Esophagus muscularis mucosa (tissue), 4 donors: Measurements from ENCODE around the gene SAMD10. TPM values are rescaled to one million over a fixed set of nuclear protein-coding genes. Genes with fewer than 3 reads are reported as not detected.

Source experiments
- DNase-seq: peaks from one replicate; pipeline ENCODE4 v3.0.0-alpha.2; 2017; ENCODE audit errors: extremely low spot score
- H3K27ac ChIP-seq, 4 donors: fragments of 200-600 bp; sonication (generic); replicated peaks in 1 of 4; 1 replicate in 3 of 4; 2 replicates in 1 of 4; pipeline ENCODE4 v1.5.1; 2016 to 2019; ENCODE audit warnings: mild to moderate bottlenecking in 1 of 4
- H3K27me3 ChIP-seq, 4 donors: fragments of 200-600 bp; sonication (generic); one replicate each; pipeline versions ENCODE4 v1.5.1 to v1.6.0; 2016 to 2019
- H3K36me3 ChIP-seq, 4 donors: fragments of 200-600 bp; sonication (generic); one replicate each; pipeline ENCODE4 v1.5.1; 2016 to 2019
- H3K4me1 ChIP-seq, 4 donors: fragments of 200-600 bp; sonication (generic); one replicate each; pipeline ENCODE4 v1.5.1; 2016 to 2019
- H3K4me3 ChIP-seq, 4 donors: fragments of 200-600 bp; sonication (generic); 1 replicate in 2 of 4; 2 replicates in 2 of 4; pipeline ENCODE4 v1.5.1; 2016 to 2019; ENCODE audit warnings: mild to moderate bottlenecking in 4 of 4, moderate library complexity in 1 of 4
- H3K9me3 ChIP-seq, 4 donors: fragments of 200-600 bp; sonication (generic); 1 replicate in 3 of 4; 2 replicates in 1 of 4; pipeline ENCODE4 v1.5.1; 2016 to 2019
- CTCF ChIP-seq, 3 experiments: fragments of 200-600 bp in 2 of 3; fragments of 450-650 bp in 1 of 3; sonication (generic) in 2 of 3; IDR thresholded peaks; one replicate each; pipeline ENCODE4 v1.5.1; 2017 to 2019; ENCODE audit warnings: antibody characterized with exemption in 3 of 3, mild to moderate bottlenecking in 2 of 3, moderate library complexity in 1 of 3
- EP300 ChIP-seq: sonication (generic); formaldehyde crosslinking; IDR thresholded peaks from one replicate; pipeline ENCODE4 v1.6.1; 2017; ENCODE audit warnings: antibody characterized with exemption
- POLR2A ChIP-seq: fragments of 450-650 bp; IDR thresholded peaks from one replicate; pipeline ENCODE4 v1.6.1; 2017; ENCODE audit warnings: antibody characterized with exemption, moderate library complexity, mild to moderate bottlenecking, low read depth
- POLR2AphosphoS5 ChIP-seq, 2 donors: sonication (generic); formaldehyde crosslinking; IDR thresholded peaks; one replicate each; pipeline ENCODE4 v1.6.1; 2017; ENCODE audit warnings: antibody characterized with exemption in 2 of 2
- WGBS: methylation state at CpG from one replicate; pipeline ENCODE4 v1.1.5; 2018; 5-methylcytosine and 5-hydroxymethylcytosine counted together
- intact Hi-C: fragments of 100-400 bp; cut with DNase I; formaldehyde crosslinking; loops from one replicate; pipeline ENCODE4 v1.15.1; 2023
- total RNA-seq, 4 donors: library from RNA; depleted of rRNA; stranded (reverse); fragments of >200 nt; gene quantifications; one replicate each; pipeline versions ENCODE4 v1.1.0 to v1.2.1, GENCODE V29; 2016

Gene SAMD10
- total RNA-seq, 4 donors from 2014 or later = 2.1 to 11.7 (median 4.4) TPM

GRCh38 chr20:63944078-63944941 lies 35.1 kb downstream of the SAMD10 start:
- DNase-seq = no peak

DNA sequence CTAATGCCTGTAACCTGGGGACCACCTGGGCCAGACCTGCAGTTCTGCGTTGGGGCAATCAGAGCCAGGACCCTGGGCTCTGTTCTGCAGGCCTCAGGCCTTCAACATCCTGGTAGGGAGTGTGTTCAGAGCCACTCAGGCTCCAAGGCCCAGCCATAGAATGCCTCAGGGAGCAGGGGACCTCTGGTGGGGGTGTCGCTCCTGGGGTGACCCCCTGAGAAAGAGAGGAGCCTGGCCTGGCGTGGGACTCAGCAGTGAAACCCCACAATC lies 35.7 kb downstream of the SAMD10 start:
- Histone ChIP-seq H3K9me3 (no peaks in the 10 kb centered on the region), H3K4me1 (peaks cover 48 to 62% (median 53%) of the 10 kb centered on the region in 4 donors), H3K36me3 (peaks cover 38 to 73% (median 71%) of the 10 kb centered on the region in 4 donors), H3K4me3 (no peak overlapping the region), H3K27me3 (no peaks in the 10 kb centered on the region), H3K27ac (peak overlapping the region in 2 of 4 donors; percentile 46 to 75)
- DNase-seq = no peak
- 100% methylated on average over 1 of the region's 3 CpGs for WGBS
- intact Hi-C loops = loop anchor here (2.0 kb wide), 1 partner anchor 37 kb away; no protein-coding TSS in a partner anchor
- TF ChIP-seq POLR2A = no peak
- no peak for TF ChIP-seq EP300
- no peak for TF ChIP-seq POLR2AphosphoS5 (IDR thresholded peaks at IDR 0.05)
- TF ChIP-seq CTCF (IDR thresholded peaks at IDR 0.05) = no peak

More at GRCh38 chr20:63944078-63944941, 35.1 kb downstream of the SAMD10 start:
- Histone ChIP-seq H3K36me3 (peaks cover 38 to 67% (median 66%) of the 10 kb centered on the region in 4 donors), H3K27me3 (no peaks in the 10 kb centered on the region), H3K4me3 (no peak overlapping the region), H3K9me3 (no peaks in the 10 kb centered on the region), H3K4me1 (peaks cover 54 to 65% (median 59%) of the 10 kb centered on the region in 4 donors), H3K27ac (peak overlapping the region in 2 of 4 donors; percentile 9 to 46)
- intact Hi-C loops = loop anchor here (2.0 kb wide), 1 partner anchor 38 kb away; no protein-coding TSS in a partner anchor
- TF ChIP-seq CTCF (IDR thresholded peaks at IDR 0.05) = no peak
- no peak for TF ChIP-seq EP300
- no peak for TF ChIP-seq POLR2A
- no peak for TF ChIP-seq POLR2AphosphoS5 (IDR thresholded peaks at IDR 0.05)
- 93% methylated on average over 26 of the region's 35 CpGs for WGBS

DNA sequence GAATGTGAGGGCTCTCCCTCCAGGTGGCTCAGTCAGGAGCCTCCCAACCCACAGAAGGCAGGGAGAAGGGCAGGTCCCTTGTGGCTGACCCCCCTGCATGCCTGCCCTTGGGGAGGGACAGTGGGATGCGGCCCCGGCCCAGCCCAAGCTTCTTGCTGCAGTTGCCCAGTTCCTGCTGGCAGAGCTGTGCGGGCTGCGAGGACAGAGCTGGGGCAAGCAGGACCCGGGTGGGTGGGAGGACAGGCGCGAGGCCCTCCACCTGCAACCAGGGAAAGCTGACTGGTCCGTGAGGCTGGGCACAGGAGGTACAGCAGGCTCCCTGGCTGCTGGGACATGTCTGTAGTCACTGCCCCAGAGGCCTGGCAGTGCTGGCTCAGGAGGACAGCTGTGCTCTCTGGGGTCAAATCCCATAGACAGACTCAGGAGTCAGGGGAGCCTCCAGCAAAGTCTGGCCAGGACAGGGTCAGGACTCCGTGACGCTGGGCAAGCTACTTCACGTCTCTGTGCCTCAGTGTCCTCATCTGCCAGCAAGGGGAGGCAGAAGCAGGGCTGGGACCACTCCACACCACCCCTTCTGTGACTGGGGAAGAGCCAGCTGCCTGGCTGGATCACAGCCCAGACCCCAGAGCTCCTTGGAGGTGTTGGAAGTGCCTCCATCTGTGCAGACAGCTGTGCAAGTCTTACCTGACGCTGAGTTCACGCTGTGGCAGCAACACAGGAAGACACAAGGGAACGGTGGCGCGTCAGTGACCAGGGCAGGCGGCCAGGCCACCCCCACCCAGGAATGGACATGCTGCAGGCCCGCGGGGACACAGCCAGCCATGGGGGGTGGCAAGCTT lies 36.3 kb downstream of the SAMD10 start:
- TF ChIP-seq POLR2AphosphoS5 (IDR thresholded peaks at IDR 0.05) (no peak), CTCF (IDR thresholded peaks at IDR 0.05) (no peak), POLR2A (no peak), EP300 (no peak)
- H3K4me3 ChIP-seq = no peak overlapping the region
- no peak for DNase-seq
- intact Hi-C loops = no loop called here
- peaks cover 43 to 62% (median 48%) of the 10 kb centered on the region in 4 donors for H3K4me1 ChIP-seq
- 63% methylated on average over 5 of the region's 19 CpGs for WGBS
- no peaks in the 10 kb centered on the region for H3K9me3 ChIP-seq
- H3K27me3 ChIP-seq = no peaks in the 10 kb centered on the region
- peak overlapping the region; percentile 46 to 75 (median 68) for H3K27ac ChIP-seq
- H3K36me3 ChIP-seq = peaks cover 38 to 78% (median 77%) of the 10 kb centered on the region in 4 donors

GRCh38 chr20:63942250-63942951 lies 37.0 kb downstream of the SAMD10 start:
- peaks cover 38 to 82% (median 81%) of the 10 kb centered on the region in 4 donors for H3K36me3 ChIP-seq
- TF ChIP-seq CTCF (IDR thresholded peaks at IDR 0.05) (no peak), EP300 (no peak), POLR2A (no peak), POLR2AphosphoS5 (IDR thresholded peaks at IDR 0.05) (no peak)
- peaks cover 35 to 54% (median 40%) of the 10 kb centered on the region in 4 donors for H3K4me1 ChIP-seq
- H3K4me3 ChIP-seq = no peak overlapping the region
- intact Hi-C loops = no loop called here
- no peak for DNase-seq
- no peaks in the 10 kb centered on the region for H3K9me3 ChIP-seq
- 62% methylated on average over 30 of the region's 30 CpGs for whole genome bisulfite sequencing
- H3K27ac ChIP-seq = peak overlapping the region; percentile 46 to 75 (median 68)
- no peaks in the 10 kb centered on the region for H3K27me3 ChIP-seq
